Neuronal stem cell (in vitro differentiated cells): Measurements from ENCODE around the gene PDPK1.
"Not testable (repeated sequence)": the region's sequence is repeated elsewhere in the genome, so short reads cannot be mapped to it uniquely, and the experiment has no call there.

ENCODE experiments used
- DNase-seq: peaks from one replicate; pipeline ENCODE4 v3.0.0-alpha.2; 2013; ENCODE audit warnings: low spot score
- H2AFZ ChIP-seq: one replicate; pipeline ENCODE4 v1.6.1; 2013; ENCODE audit warnings: mild to moderate bottlenecking, low read length, inconsistent platforms
- H2AK5ac ChIP-seq: 2 replicates; pipeline ENCODE4 v1.6.1; 2013; ENCODE audit warnings: low read depth, mild to moderate bottlenecking, inconsistent platforms, low read length, moderate library complexity, mixed read lengths
- H2BK120ac ChIP-seq: 2 replicates; pipeline ENCODE4 v1.6.1; 2013; ENCODE audit warnings: low read depth, mild to moderate bottlenecking, inconsistent platforms, low read length, moderate library complexity, mixed read lengths
- H2BK12ac ChIP-seq: one replicate; pipeline ENCODE4 v1.6.1; 2013; ENCODE audit warnings: low read length, inconsistent platforms
- H2BK15ac ChIP-seq: 2 replicates; pipeline ENCODE4 v1.6.1; 2013; ENCODE audit warnings: mild to moderate bottlenecking, low read length, inconsistent platforms, mixed read lengths
- H2BK5ac ChIP-seq: one replicate; pipeline ENCODE4 v1.6.1; 2013; ENCODE audit warnings: inconsistent platforms, mild to moderate bottlenecking, low read length, moderate library complexity
- H3K14ac ChIP-seq: one replicate; pipeline ENCODE4 v1.6.1; 2013; ENCODE audit warnings: low read length, inconsistent platforms
- H3K18ac ChIP-seq: 2 replicates; pipeline ENCODE4 v1.6.1; 2013; ENCODE audit warnings: low read length, inconsistent platforms
- H3K23ac ChIP-seq: 2 replicates; pipeline ENCODE4 v1.6.1; 2013; ENCODE audit warnings: low read depth, mild to moderate bottlenecking, mixed read lengths, low read length, inconsistent platforms; ENCODE audit not compliant: poor library complexity
- H3K27ac ChIP-seq: replicated peaks from 3 replicates; pipeline ENCODE4 v1.5.1; 2013; ENCODE audit warnings: low read length, inconsistent platforms
- H3K27me3 ChIP-seq, 3 experiments: 2 replicates each; pipeline ENCODE4 v1.6.1; 2013; ENCODE audit warnings: low read length in 3 of 3, mild to moderate bottlenecking in 2 of 3, inconsistent platforms in 1 of 3, low read depth in 1 of 3, mixed read lengths in 1 of 3, moderate library complexity in 1 of 3; ENCODE audit not compliant: control insufficient read depth in 3 of 3, insufficient read depth in 3 of 3
- H3K36me3 ChIP-seq, 2 donors: replicated peaks in 1 of 2; 2 replicates each; pipeline ENCODE4 v1.6.1; 2013; ENCODE audit warnings: low read length in 2 of 2; ENCODE audit not compliant: control insufficient read depth in 2 of 2, insufficient read depth in 2 of 2
- H3K4ac ChIP-seq: 2 replicates; pipeline ENCODE4 v1.6.1; 2013; ENCODE audit warnings: inconsistent platforms, mild to moderate bottlenecking, low read length, moderate library complexity
- H3K4me1 ChIP-seq, 2 donors: 1 replicate in 1 of 2; 2 replicates in 1 of 2; pipeline ENCODE4 v1.6.1; 2013; ENCODE audit warnings: low read length in 2 of 2, low read depth in 1 of 2; ENCODE audit not compliant: control insufficient read depth in 2 of 2, insufficient read depth in 1 of 2
- H3K4me2 ChIP-seq: one replicate; pipeline ENCODE4 v1.6.1; 2013; ENCODE audit warnings: mild to moderate bottlenecking, low read length, inconsistent platforms; ENCODE audit not compliant: insufficient read depth, poor library complexity, severe bottlenecking
- H3K4me3 ChIP-seq, 2 donors: 2 replicates each; pipeline ENCODE4 v1.5.1; 2013; ENCODE audit warnings: low read length in 2 of 2, mild to moderate bottlenecking in 2 of 2, inconsistent platforms in 1 of 2, moderate library complexity in 1 of 2
- H3K79me1 ChIP-seq: one replicate; pipeline ENCODE4 v1.6.1; 2013; ENCODE audit warnings: low read depth, mild to moderate bottlenecking, inconsistent platforms, low read length, moderate library complexity
- H3K9ac ChIP-seq: one replicate; pipeline ENCODE4 v1.6.1; 2013; ENCODE audit warnings: mild to moderate bottlenecking, low read depth, low read length, inconsistent platforms; ENCODE audit not compliant: poor library complexity
- H3K9me3 ChIP-seq, 2 donors: replicated peaks in 1 of 2; 2 replicates each; pipeline versions ENCODE3 to v1.6.1; 2013; ENCODE audit warnings: low read length in 2 of 2, mild to moderate bottlenecking in 2 of 2, inconsistent platforms in 1 of 2, low read depth in 1 of 2, mixed read lengths in 1 of 2, moderate library complexity in 1 of 2; ENCODE audit not compliant: control insufficient read depth in 2 of 2, insufficient read depth in 1 of 2
- H4K8ac ChIP-seq: one replicate; pipeline ENCODE4 v1.6.1; 2013; ENCODE audit warnings: low read depth, mild to moderate bottlenecking, inconsistent platforms, low read length, moderate library complexity
- H4K91ac ChIP-seq: one replicate; pipeline ENCODE4 v1.6.1; 2013; ENCODE audit warnings: low read length, low read depth, mild to moderate bottlenecking, inconsistent platforms; ENCODE audit not compliant: poor library complexity
- WGBS, 2 donors: extraction: QIAGEN DNeasy Blood & Tissue Kit; methylation state at CpG; one replicate each; pipeline ENCODE4 v1.1.7; 2013; ENCODE audit warnings: missing lambda C conversion rate in 2 of 2, mixed read lengths in 1 of 2; ENCODE audit not compliant: insufficient read length in 2 of 2, insufficient replicate concordance in 1 of 2; ENCODE audit errors: extremely low coverage in 2 of 2; 5-methylcytosine and 5-hydroxymethylcytosine counted together

The PDPK1 gene

DNA sequence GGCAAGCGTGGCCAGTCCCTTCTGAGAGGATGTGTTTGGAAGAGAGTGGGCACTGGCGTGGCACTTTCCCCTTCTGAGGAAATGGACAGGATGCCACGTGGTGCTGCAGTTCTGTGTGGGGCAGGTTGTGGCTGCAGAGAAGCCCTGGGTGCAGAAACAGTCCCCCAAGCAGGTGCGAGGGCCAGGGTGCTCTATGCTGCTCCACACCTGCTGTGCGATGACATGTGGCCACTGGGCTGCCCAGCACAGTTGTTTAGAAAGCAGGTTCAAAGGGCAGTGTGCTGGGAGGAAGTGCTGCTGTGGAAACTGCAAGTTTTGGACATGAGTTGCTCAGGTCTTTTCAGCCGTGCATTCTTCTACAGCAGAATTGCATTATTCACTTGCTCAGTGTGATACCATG lies 3.6 kb downstream of the PDPK1 start:
- H4K8ac ChIP-seq, DNase-seq, H2AK5ac ChIP-seq, H2BK12ac ChIP-seq, H2BK15ac ChIP-seq, H3K4me3 ChIP-seq, H2BK5ac ChIP-seq, H4K91ac ChIP-seq, H3K4ac ChIP-seq, H3K14ac ChIP-seq, H3K36me3 ChIP-seq, H3K27me3 ChIP-seq, H3K4me2 ChIP-seq, H2AFZ ChIP-seq, H3K9ac ChIP-seq, H3K4me1 ChIP-seq, H2BK120ac ChIP-seq, H3K23ac ChIP-seq, H3K27ac ChIP-seq, H3K18ac ChIP-seq, H3K9me3 ChIP-seq, H3K79me1 ChIP-seq: not testable (repeated sequence)
- WGBS, 2 donors = no CpG with 5 or more reads among the region's 6 CpGs

- H3K4ac ChIP-seq, H3K27ac ChIP-seq, H4K8ac ChIP-seq, H3K9ac ChIP-seq, H3K9me3 ChIP-seq, H2AK5ac ChIP-seq, H3K14ac ChIP-seq, H3K23ac ChIP-seq, DNase-seq, H2BK5ac ChIP-seq, H3K27me3 ChIP-seq, H2BK15ac ChIP-seq, H3K4me3 ChIP-seq, H3K4me1 ChIP-seq, H3K18ac ChIP-seq, H2AFZ ChIP-seq, H4K91ac ChIP-seq, H2BK120ac ChIP-seq, H2BK12ac ChIP-seq, H3K36me3 ChIP-seq, H3K4me2 ChIP-seq, H3K79me1 ChIP-seq: not testable (repeated sequence)
- no CpG with 5 or more reads among the region's 14 CpGs for WGBS, 2 donors
Measured at GRCh38 chr16:2543771-2544170, 6.0 kb downstream of the PDPK1 start.

DNA sequence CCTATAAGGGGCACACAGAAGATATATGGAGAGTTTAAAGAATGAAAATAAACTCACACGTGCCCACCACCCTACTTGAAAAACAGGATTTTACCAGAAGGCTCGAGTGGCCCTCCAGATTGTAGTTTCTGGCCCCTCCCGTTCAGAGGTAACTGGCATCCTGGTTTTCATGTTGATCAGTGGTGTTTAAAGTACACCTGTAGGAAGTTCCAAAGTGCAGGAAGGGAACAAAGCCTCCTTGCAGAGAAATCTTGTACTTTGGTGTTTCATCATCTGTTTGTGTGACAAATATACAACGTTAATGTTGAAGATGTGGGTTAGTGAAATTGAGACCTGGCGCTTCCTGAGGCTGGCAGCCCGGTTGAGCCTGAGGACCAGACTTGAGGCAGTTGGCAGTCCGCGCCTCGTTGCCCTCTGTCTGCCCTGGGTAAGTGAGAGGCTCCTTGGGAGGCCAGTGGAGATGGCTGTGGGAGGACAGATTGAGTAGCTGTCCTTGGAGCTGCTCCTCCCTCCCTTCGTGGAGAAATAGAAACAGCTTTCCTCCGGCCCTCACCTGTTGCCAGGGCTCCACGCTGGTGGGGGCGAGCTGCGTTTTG lies 12.6 kb downstream of the PDPK1 start:
- H3K14ac ChIP-seq, H3K79me1 ChIP-seq, H3K27me3 ChIP-seq, H3K36me3 ChIP-seq, H3K4me3 ChIP-seq, H3K9ac ChIP-seq, H2BK120ac ChIP-seq, H2BK12ac ChIP-seq, DNase-seq, H2BK15ac ChIP-seq, H3K4me1 ChIP-seq, H3K23ac ChIP-seq, H2BK5ac ChIP-seq, H3K18ac ChIP-seq, H3K9me3 ChIP-seq, H3K4me2 ChIP-seq, H2AFZ ChIP-seq, H3K27ac ChIP-seq, H3K4ac ChIP-seq, H2AK5ac ChIP-seq, H4K91ac ChIP-seq, H4K8ac ChIP-seq: not testable (repeated sequence)
- no CpG with 5 or more reads among the region's 14 CpGs for WGBS, 2 donors

GRCh38 chr16:2551420-2551889 lies 13.6 kb downstream of the PDPK1 start:
- H3K18ac ChIP-seq, H3K4ac ChIP-seq, H3K36me3 ChIP-seq, H4K91ac ChIP-seq, H3K79me1 ChIP-seq, H3K4me3 ChIP-seq, H2BK12ac ChIP-seq, H3K4me2 ChIP-seq, H3K23ac ChIP-seq, DNase-seq, H4K8ac ChIP-seq, H3K9ac ChIP-seq, H2AK5ac ChIP-seq, H3K14ac ChIP-seq, H2BK15ac ChIP-seq, H3K27me3 ChIP-seq, H2BK120ac ChIP-seq, H3K4me1 ChIP-seq, H2AFZ ChIP-seq, H3K9me3 ChIP-seq, H3K27ac ChIP-seq, H2BK5ac ChIP-seq: not testable (repeated sequence)
- whole genome bisulfite sequencing, 2 donors = no CpG with 5 or more reads among the region's 17 CpGs
